Smooth muscle cell (in vitro differentiated cells): ENCODE data around the gene AQP11. TPM values are rescaled to one million over a fixed set of nuclear protein-coding genes. Genes with fewer than 3 reads are reported as not detected.

Experiments used
- DNase-seq: peaks from one replicate; lab custom pipeline; 2025; ENCODE audit not compliant: unreplicated experiment; lab: John Stamatoyannopoulos, UW
- H2AFZ ChIP-seq: fragments of 200-600 bp; sonication (generic); 2 replicates; pipeline ENCODE4 v1.6.0; 2016; ENCODE audit warnings: antibody characterized with exemption, low read depth, mild to moderate bottlenecking
- H3F3A ChIP-seq: fragments of 200-600 bp; sonication (generic); 2 replicates; pipeline ENCODE4 v1.6.0; 2017; ENCODE audit warnings: antibody characterized with exemption, low read depth
- H3K27ac ChIP-seq: fragments of 200-600 bp; sonication (generic); 2 replicates; pipeline ENCODE4 v1.5.1; 2016; ENCODE audit warnings: low read depth, mild to moderate bottlenecking
- H3K27me3 ChIP-seq: fragments of 200-600 bp; sonication (generic); 2 replicates; pipeline ENCODE4 v1.6.1; 2016; ENCODE audit warnings: low read depth, mild to moderate bottlenecking
- H3K36me3 ChIP-seq: fragments of 200-600 bp; sonication (generic); 2 replicates; pipeline ENCODE4 v1.5.1; 2016; ENCODE audit warnings: low read depth
- H3K4me1 ChIP-seq: fragments of 200-600 bp; sonication (generic); 2 replicates; pipeline ENCODE4 v1.5.1; 2016; ENCODE audit warnings: low read depth
- H3K4me2 ChIP-seq: fragments of 200-600 bp; sonication (generic); 2 replicates; pipeline ENCODE4 v1.6.0; 2016; ENCODE audit warnings: mild to moderate bottlenecking
- H3K4me3 ChIP-seq: fragments of 200-600 bp; sonication (generic); 2 replicates; pipeline ENCODE4 v1.5.1; 2016; ENCODE audit warnings: mild to moderate bottlenecking
- H3K79me2 ChIP-seq: fragments of 200-600 bp; sonication (generic); 2 replicates; pipeline ENCODE4 v1.6.0; 2016; ENCODE audit warnings: low read depth, mild to moderate bottlenecking
- H3K9ac ChIP-seq: fragments of 200-600 bp; sonication (generic); 2 replicates; pipeline ENCODE4 v1.6.0; 2016; ENCODE audit warnings: low read depth
- H3K9me3 ChIP-seq: fragments of 200-600 bp; sonication (generic); replicated peaks from 2 replicates; pipeline ENCODE4 v1.5.1; 2016; ENCODE audit warnings: low read depth
- H4K20me1 ChIP-seq: fragments of 200-600 bp; sonication (generic); 2 replicates; pipeline ENCODE4 v1.6.0; 2016; ENCODE audit warnings: low read depth
- WGBS: methylation state at CpG from one replicate; pipeline ENCODE4 v1.1.7; 2016; ENCODE audit warnings: low lambda C conversion rate; 5-methylcytosine and 5-hydroxymethylcytosine counted together
- polyA plus RNA-seq: library from polyadenylated mRNA; unstranded; fragments of >200 nt; fragmentation: Nextera tagmentation; extraction: Ambion mirVana; gene quantifications from 2 replicates; pipeline ENCODE4 v1.2.1, GENCODE V29; 2016
- small RNA-seq: library from RNA; depleted of rRNA; stranded (forward); fragments of <200 nt; gene quantifications from one replicate; pipeline ENCODE3, GENCODE V24; 2014
- total RNA-seq: library from RNA; depleted of rRNA; stranded (reverse); fragments of >200 nt; gene quantifications from 2 replicates; pipeline ENCODE4 v1.2.3, GENCODE V29; 2014
- TF ChIP-seq, protein P1 (sequence below): fragments of 200-600 bp; sonication (generic); IDR thresholded peaks from 2 replicates; pipeline ENCODE4 v1.5.1; 2017; ENCODE audit warnings: borderline replicate concordance, mild to moderate bottlenecking, antibody characterized with exemption; ENCODE audit not compliant: insufficient read depth, poor library complexity, severe bottlenecking

The AQP11 gene
- total and polyA plus RNA-seq, 2 experiments from 2014 or later: 0.22 to 0.54 TPM

DNA sequence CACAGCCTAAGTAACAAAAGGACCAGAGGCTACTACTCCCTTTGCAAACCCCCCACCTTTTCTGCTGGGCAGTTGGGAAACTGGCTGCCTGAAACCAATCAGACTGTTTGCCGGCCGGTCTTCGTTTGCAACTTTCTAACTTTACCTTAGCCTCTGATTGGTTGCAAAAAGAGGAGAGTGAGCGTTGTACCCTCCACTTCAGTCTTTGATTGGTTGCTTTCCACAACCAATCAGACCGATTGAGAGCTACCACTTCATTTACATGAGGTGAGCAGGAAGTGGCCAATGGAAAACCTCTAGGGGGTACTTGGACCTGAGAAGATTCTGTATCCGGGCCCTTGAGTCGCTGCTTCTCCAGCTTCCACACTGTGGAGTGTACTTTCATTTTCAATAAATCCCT, 66.6 kb downstream of the AQP11 start:
- Histone ChIP-seq H2AFZ (no peak overlapping the region), H3K27me3 (no peaks in the 10 kb centered on the region), H3K27ac (no peak overlapping the region), H3K79me2 (no peaks in the 10 kb centered on the region), H3K9ac (no peak overlapping the region), H3K36me3 (no peaks in the 10 kb centered on the region), H3F3A (no peaks in the 10 kb centered on the region), H3K4me1 (no peaks in the 10 kb centered on the region), H3K4me2 (no peak overlapping the region), H3K4me3 (no peak overlapping the region), H4K20me1 (no peaks in the 10 kb centered on the region), H3K9me3 (no peaks in the 10 kb centered on the region)
- 87% methylated on average over 7 of the region's 7 CpGs for WGBS
- DNase-seq: no peak
- TF ChIP-seq, protein P1, sequence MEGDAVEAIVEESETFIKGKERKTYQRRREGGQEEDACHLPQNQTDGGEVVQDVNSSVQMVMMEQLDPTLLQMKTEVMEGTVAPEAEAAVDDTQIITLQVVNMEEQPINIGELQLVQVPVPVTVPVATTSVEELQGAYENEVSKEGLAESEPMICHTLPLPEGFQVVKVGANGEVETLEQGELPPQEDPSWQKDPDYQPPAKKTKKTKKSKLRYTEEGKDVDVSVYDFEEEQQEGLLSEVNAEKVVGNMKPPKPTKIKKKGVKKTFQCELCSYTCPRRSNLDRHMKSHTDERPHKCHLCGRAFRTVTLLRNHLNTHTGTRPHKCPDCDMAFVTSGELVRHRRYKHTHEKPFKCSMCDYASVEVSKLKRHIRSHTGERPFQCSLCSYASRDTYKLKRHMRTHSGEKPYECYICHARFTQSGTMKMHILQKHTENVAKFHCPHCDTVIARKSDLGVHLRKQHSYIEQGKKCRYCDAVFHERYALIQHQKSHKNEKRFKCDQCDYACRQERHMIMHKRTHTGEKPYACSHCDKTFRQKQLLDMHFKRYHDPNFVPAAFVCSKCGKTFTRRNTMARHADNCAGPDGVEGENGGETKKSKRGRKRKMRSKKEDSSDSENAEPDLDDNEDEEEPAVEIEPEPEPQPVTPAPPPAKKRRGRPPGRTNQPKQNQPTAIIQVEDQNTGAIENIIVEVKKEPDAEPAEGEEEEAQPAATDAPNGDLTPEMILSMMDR: no peak

DNA sequence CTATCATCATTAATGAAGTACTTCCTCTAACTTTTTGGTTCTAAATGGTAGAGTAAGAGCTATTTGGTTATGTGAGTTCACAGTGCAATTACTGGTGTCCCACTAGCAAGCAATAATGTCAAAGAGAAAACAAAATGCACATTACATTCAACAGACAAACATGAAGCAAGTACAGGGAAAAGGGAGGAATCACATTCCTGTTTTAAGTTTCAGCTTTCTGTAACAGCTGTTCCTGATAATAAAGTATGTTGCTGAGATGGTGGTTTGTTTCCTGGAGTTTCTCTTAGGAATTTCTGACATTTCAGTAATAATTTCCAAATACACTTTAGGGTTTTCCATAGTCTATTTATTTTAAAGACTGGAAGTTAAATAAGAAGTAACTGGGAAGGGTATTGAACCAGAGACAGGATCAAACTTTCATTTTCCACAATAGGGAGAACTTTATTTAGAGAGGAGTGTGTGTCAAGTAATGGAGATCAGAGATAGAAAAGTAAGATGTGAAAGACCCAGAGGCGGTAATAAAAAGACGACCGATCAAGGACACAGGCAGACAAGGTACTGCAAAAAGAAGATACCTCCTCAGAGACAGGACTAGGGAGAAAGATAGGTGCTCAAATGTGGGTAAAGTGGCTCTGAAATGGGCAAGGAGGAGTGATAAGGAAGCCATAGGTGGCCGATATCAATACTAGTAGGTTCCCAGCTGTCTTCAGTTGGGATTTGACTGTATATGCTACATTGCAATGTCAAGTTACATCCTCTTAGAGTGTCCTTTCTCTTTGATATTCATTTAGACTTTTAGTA, 68.7 kb downstream of the AQP11 start:
- no peaks in the 10 kb centered on the region for H3K9me3 ChIP-seq
- H3K4me2 ChIP-seq: peak overlapping the region; percentile 64
- TF ChIP-seq, protein P1: no peak
- H3K27me3 ChIP-seq: no peaks in the 10 kb centered on the region
- no peak overlapping the region for H3K27ac ChIP-seq
- no peaks in the 10 kb centered on the region for H3F3A ChIP-seq
- no peaks in the 10 kb centered on the region for H4K20me1 ChIP-seq
- 93% methylated on average over 4 of the region's 4 CpGs for WGBS
- no peak for DNase-seq
- H2AFZ ChIP-seq: no peak overlapping the region
- no peaks in the 10 kb centered on the region for H3K79me2 ChIP-seq
- no peaks in the 10 kb centered on the region for H3K36me3 ChIP-seq
- H3K4me3 ChIP-seq: no peak overlapping the region
- no peak overlapping the region for H3K9ac ChIP-seq
- H3K4me1 ChIP-seq: no peaks in the 10 kb centered on the region

Small RNA genes lying within 50 kb of the gene (small RNA-seq; reads per million reads assigned to genes)
- gene RNU7-59P: not detected

Other genes with a start within 250 kb of the AQP11 start
- 31.7 and 40.6 TPM in 2 replicates for gene PAK1, start 115.9 kb upstream of the AQP11 start, total RNA-seq
- 20.5 and 22.4 TPM in 2 replicates for gene PAK1, start 115.9 kb upstream of the AQP11 start, polyA plus RNA-seq
- 109 and 132 TPM in 2 replicates for gene CLNS1A, start 47.8 kb downstream of the AQP11 start, total RNA-seq
- gene CLNS1A, start 47.8 kb downstream of the AQP11 start, polyA plus RNA-seq: 67.3 and 73.0 TPM in 2 replicates
- 39.6 and 80.6 TPM in 2 replicates for gene RSF1, start 230.8 kb downstream of the AQP11 start, total RNA-seq
- gene RSF1, start 230.8 kb downstream of the AQP11 start, polyA plus RNA-seq: 62.6 and 92.4 TPM in 2 replicates
- 24.2 and 33.3 TPM in 2 replicates for gene AAMDC, start 231.2 kb downstream of the AQP11 start, total RNA-seq
- gene AAMDC, start 231.2 kb downstream of the AQP11 start, polyA plus RNA-seq: 73.4 and 76.3 TPM in 2 replicates